Spleen (tissue), 11 donors: ENCODE measurements around the gene DYRK1B. TPM values are rescaled to one million over a fixed set of nuclear protein-coding genes. Genes with fewer than 3 reads are reported as not detected.

Experiments
- microRNA-seq, 3 donors: library from miRNA; unstranded; fragments of <30 nt; microRNA quantifications; one replicate each; pipeline versions ENCODE4 to v1.1.0, GENCODE V29; 2019 to 2020
- polyA plus RNA-seq, 3 donors: library from polyadenylated mRNA; stranded (reverse); fragments of 200-250 nt; gene quantifications; one replicate each; pipeline ENCODE4 v1.2.1, GENCODE V29; 2013
- small RNA-seq, 4 donors: library from RNA; depleted of rRNA; stranded (forward); fragments of <200 nt; gene quantifications; one replicate each; pipeline ENCODE3, GENCODE V24; 2016
- total RNA-seq, 7 donors: library from RNA; depleted of rRNA in 3 of 7; stranded (reverse); fragments of >200 nt in 3 of 7; fragmentation: NEBNext Ultra II Directional in 4 of 7; extraction: Animal tissue kit (Norgen Biotek cat#: 25700) in 4 of 7; gene quantifications; one replicate each; pipeline versions ENCODE4 v1.1.0 to v1.2.1, GENCODE V29; 2016 to 2021
- donor health status: healthy with polysubstance abuse.
- donor health status: DM: no; HTN: no; CAD: no; lungs with moderate emphysema.
- donor health status: DM: no; HTN: no; CAD: no.
- donor health status: Bipolar disorder and iron deficiency.
- donor health status: healthy.
- donor health status: DM: no; HTN: no; CAD: no.
- donor health status: DM: yes; HTN: yes; CAD: no.

The DYRK1B gene
- total and polyA plus RNA-seq, 10 donors = 11.2 to 32.7 (median 18.5) TPM

Small RNA genes within 50 kb of the gene (microRNA-seq; reads per million reads assigned to microRNA genes)
- gene MIR6719 = 0 reads per million in 3 donors

Small RNA genes within 50 kb of the gene (small RNA-seq; reads per million reads assigned to genes)
- gene MIR6719 = 0 reads per million in 4 donors

Other genes starting within 250 kb of the DYRK1B start
- gene LGALS13, start 231.6 kb downstream of the DYRK1B start, total RNA-seq = not detected
- gene LGALS13, start 231.6 kb downstream of the DYRK1B start, polyA plus RNA-seq = not detected
- gene LGALS16, start 178.2 kb downstream of the DYRK1B start, total RNA-seq = not detected
- not detected for gene LGALS16, start 178.2 kb downstream of the DYRK1B start, polyA plus RNA-seq
- not detected for gene LGALS14, start 129.7 kb downstream of the DYRK1B start, total RNA-seq
- not detected for gene LGALS14, start 129.7 kb downstream of the DYRK1B start, polyA plus RNA-seq
- gene CLC, start 96.1 kb downstream of the DYRK1B start, total RNA-seq = 10 to 100 TPM in 3 of 7 donors, 1 to 10 TPM in 3, not detected in 1; 3.1 to 20.1 (median 10.3) TPM
- gene CLC, start 96.1 kb downstream of the DYRK1B start, polyA plus RNA-seq = 1 to 10 TPM; 2.7 to 4.9 (median 3.0) TPM
- not detected for gene LEUTX, start 55.3 kb downstream of the DYRK1B start, total RNA-seq
- gene LEUTX, start 55.3 kb downstream of the DYRK1B start, polyA plus RNA-seq = not detected
- gene FBL, start 12.2 kb upstream of the DYRK1B start, total RNA-seq = 100 to 1,000 TPM; 126 to 212 (median 174) TPM
- 100 to 1,000 TPM; 298 to 403 (median 348) TPM for gene FBL, start 12.2 kb upstream of the DYRK1B start, polyA plus RNA-seq
- 10 to 100 TPM in 3 of 7 donors, 1 to 10 TPM in 4; 4.3 to 18.9 (median 9.0) TPM for gene FCGBP, start 100.5 kb upstream of the DYRK1B start, total RNA-seq
- 1 to 10 TPM in 2 of 3 donors, under 1 TPM in 1; 0.91 to 1.8 (median 1.2) TPM for gene FCGBP, start 100.5 kb upstream of the DYRK1B start, polyA plus RNA-seq
- 10 to 100 TPM; 58.9 to 85.4 (median 65.4) TPM for gene PSMC4, start 137.0 kb upstream of the DYRK1B start, total RNA-seq
- 10 to 100 TPM; 53.2 to 66.4 (median 55.5) TPM for gene PSMC4, start 137.0 kb upstream of the DYRK1B start, polyA plus RNA-seq
- 10 to 100 TPM in 3 of 7 donors, 1 to 10 TPM in 4; 7.3 to 15.1 (median 9.2) TPM for gene ZNF546, start 162.9 kb upstream of the DYRK1B start, total RNA-seq
- 1 to 10 TPM; 1.4 to 2.3 (median 1.4) TPM for gene ZNF546, start 162.9 kb upstream of the DYRK1B start, polyA plus RNA-seq
- gene ZNF780B, start 222.1 kb upstream of the DYRK1B start, total RNA-seq = 10 to 100 TPM; 23.7 to 42.3 (median 32.1) TPM
- 10 to 100 TPM in 1 of 3 donors, 1 to 10 TPM in 2; 7.8 to 11.4 (median 8.6) TPM for gene ZNF780B, start 222.1 kb upstream of the DYRK1B start, polyA plus RNA-seq